HEK293 (cell line): ENCODE data around the gene SLC5A11.

Experiments
- CTCF ChIA-PET: fragments of 350-600 bp; formaldehyde crosslinking; extraction: SDS; loops from one replicate; lab custom pipeline; 2021; ENCODE audit warnings: antibody characterized with exemption; lab: Yijun Ruan, JAX
- POLR2A ChIA-PET: fragments of 300-600 bp; formaldehyde crosslinking; extraction: SDS; loops from one replicate; lab custom pipeline; 2020; ENCODE audit warnings: antibody characterized with exemption, inconsistent platforms; lab: Yijun Ruan, JAX
- H3K27ac ChIP-seq: fragments of 200-500 bp; sonication (Bioruptor generic); 2 replicates; pipeline ENCODE4 v1.5.1; 2014; ENCODE audit warnings: low read depth, low read length, control low read depth, inconsistent platforms; ENCODE audit errors: extremely low read depth
- H3K36me3 ChIP-seq, 2 experiments: fragments of 200-500 bp in 1 of 2; sonication (Bioruptor generic) in 1 of 2; 1 replicate in 1 of 2; 2 replicates in 1 of 2; pipeline ENCODE4 v1.5.1; 2014 to 2017; ENCODE audit warnings: inconsistent platforms in 2 of 2, low read length in 2 of 2; ENCODE audit not compliant: control insufficient read depth in 2 of 2, insufficient read depth in 1 of 2
- H3K4me1 ChIP-seq: fragments of 200-500 bp; sonication (Bioruptor generic); 2 replicates; pipeline ENCODE4 v1.5.1; 2014; ENCODE audit warnings: mild to moderate bottlenecking, low read length, inconsistent platforms; ENCODE audit not compliant: control insufficient read depth, insufficient read depth
- H3K4me3 ChIP-seq: 2 replicates; pipeline ENCODE4 v1.5.1; 2011; ENCODE audit warnings: low read depth, mild to moderate bottlenecking, control low read depth, low read length, moderate library complexity
- H3K9me3 ChIP-seq: fragments of 200-500 bp; sonication (Bioruptor generic); 2 replicates; pipeline ENCODE4 v1.5.1; 2014; ENCODE audit warnings: low read depth, low read length, inconsistent platforms; ENCODE audit not compliant: control insufficient read depth, insufficient read depth
- BCL11B ChIP-seq: fragments of 450-650 bp; formaldehyde crosslinking; IDR thresholded peaks from 2 replicates; pipeline ENCODE4 v1.5.1; 2016; ENCODE audit warnings: low read depth, missing biosample characterization, missing genetic modification characterization
- GLIS1 ChIP-seq: fragments of 450-650 bp; formaldehyde crosslinking; IDR thresholded peaks from 2 replicates; pipeline ENCODE4 v1.5.1; 2016; ENCODE audit warnings: missing biosample characterization, missing genetic modification characterization
- HOXA7 ChIP-seq: sonication (generic); formaldehyde crosslinking; IDR thresholded peaks from 2 replicates; pipeline ENCODE4 v1.8.1; 2022; ENCODE audit warnings: missing genetic modification reagents, borderline replicate concordance
- MEIS1 ChIP-seq: sonication (generic); formaldehyde crosslinking; IDR thresholded peaks from 2 replicates; pipeline ENCODE4 v1.8.1; 2022; ENCODE audit warnings: missing genetic modification reagents, mild to moderate bottlenecking, borderline replicate concordance
- MZF1 ChIP-seq: fragments of 450-650 bp; formaldehyde crosslinking; IDR thresholded peaks from 2 replicates; pipeline ENCODE4 v1.5.1; 2017; ENCODE audit warnings: missing biosample characterization, missing genetic modification characterization, borderline replicate concordance
- PRDM1 ChIP-seq: fragments of 450-650 bp; formaldehyde crosslinking; IDR thresholded peaks from 2 replicates; pipeline ENCODE4; 2016; ENCODE audit warnings: missing biosample characterization, missing genetic modification characterization
- REST ChIP-seq: fragments of 450-650 bp; formaldehyde crosslinking; IDR thresholded peaks from 2 replicates; pipeline ENCODE4 v1.5.1; 2016; ENCODE audit warnings: missing biosample characterization, missing genetic modification characterization
- ZBTB17 ChIP-seq: fragments of 450-650 bp; formaldehyde crosslinking; IDR thresholded peaks from 2 replicates; pipeline ENCODE4 v1.5.1; 2016; ENCODE audit warnings: missing biosample characterization, missing genetic modification characterization
- ZBTB7A ChIP-seq: fragments of 450-650 bp; formaldehyde crosslinking; IDR thresholded peaks from 2 replicates; pipeline ENCODE4 v1.5.1; 2016; ENCODE audit warnings: low read depth, missing biosample characterization, missing genetic modification characterization
- ZNF133 ChIP-seq: fragments of 450-650 bp; formaldehyde crosslinking; IDR thresholded peaks from 2 replicates; pipeline ENCODE4 v1.5.1; 2016; ENCODE audit warnings: missing biosample characterization, missing genetic modification characterization
- ZNF138 ChIP-seq: fragments of 450-650 bp; formaldehyde crosslinking; IDR thresholded peaks from 2 replicates; pipeline ENCODE4 v1.5.1; 2016; ENCODE audit warnings: missing biosample characterization, missing genetic modification characterization, borderline replicate concordance
- ZNF214 ChIP-seq: fragments of 450-650 bp; formaldehyde crosslinking; IDR thresholded peaks from 2 replicates; pipeline ENCODE4 v1.5.1; 2017; ENCODE audit warnings: missing biosample characterization, mild to moderate bottlenecking, missing genetic modification characterization, borderline replicate concordance
- ZNF24 ChIP-seq: fragments of 450-650 bp; formaldehyde crosslinking; IDR thresholded peaks from 2 replicates; pipeline ENCODE4 v1.5.1; 2016; ENCODE audit warnings: missing biosample characterization, missing genetic modification characterization
- ZNF292 ChIP-seq: fragments of 450-650 bp; formaldehyde crosslinking; IDR thresholded peaks from 2 replicates; pipeline ENCODE4 v1.5.1; 2016; ENCODE audit warnings: low read depth, missing biosample characterization, missing genetic modification characterization, borderline replicate concordance
- ZNF324 ChIP-seq: fragments of 450-650 bp; formaldehyde crosslinking; IDR thresholded peaks from 2 replicates; pipeline ENCODE4 v1.5.1; 2016; ENCODE audit warnings: missing biosample characterization, missing genetic modification characterization
- ZNF335 ChIP-seq: fragments of 450-650 bp; formaldehyde crosslinking; conservative IDR thresholded peaks from 2 replicates; pipeline ENCODE4 v1.5.1; 2016; ENCODE audit warnings: missing biosample characterization, missing genetic modification characterization
- ZNF366 ChIP-seq: fragments of 450-650 bp; formaldehyde crosslinking; conservative IDR thresholded peaks from 2 replicates; pipeline ENCODE4 v1.5.1; 2016; ENCODE audit warnings: missing biosample characterization, missing genetic modification characterization
- ZNF433 ChIP-seq: fragments of 450-650 bp; formaldehyde crosslinking; IDR thresholded peaks from 2 replicates; pipeline ENCODE4 v1.5.1; 2016; ENCODE audit warnings: missing biosample characterization, missing genetic modification characterization, low read depth
- ZNF513 ChIP-seq: fragments of 450-650 bp; IDR thresholded peaks from 2 replicates; pipeline ENCODE4 v1.5.1; 2018; ENCODE audit warnings: missing biosample characterization, missing genetic modification characterization
- ZNF529 ChIP-seq: fragments of 450-650 bp; formaldehyde crosslinking; IDR thresholded peaks from 2 replicates; pipeline ENCODE4 v1.5.1; 2017; ENCODE audit warnings: missing genetic modification characterization, missing biosample characterization; ENCODE audit not compliant: insufficient replicate concordance
- ZNF530 ChIP-seq: fragments of 450-650 bp; formaldehyde crosslinking; IDR thresholded peaks from 2 replicates; pipeline ENCODE4 v1.5.1; 2016; ENCODE audit warnings: low read depth, missing biosample characterization, missing genetic modification characterization
- ZNF560 ChIP-seq: fragments of 450-650 bp; formaldehyde crosslinking; IDR thresholded peaks from 2 replicates; pipeline ENCODE4 v1.5.1; 2017; ENCODE audit warnings: missing biosample characterization, missing genetic modification characterization, borderline replicate concordance
- ZNF623 ChIP-seq: fragments of 450-650 bp; formaldehyde crosslinking; IDR thresholded peaks from 2 replicates; pipeline ENCODE4 v1.5.1; 2016; ENCODE audit warnings: missing biosample characterization, missing genetic modification characterization
- ZNF654 ChIP-seq: fragments of 450-650 bp; formaldehyde crosslinking; IDR thresholded peaks from 2 replicates; pipeline ENCODE4 v1.5.1; 2016; ENCODE audit warnings: low read depth, missing biosample characterization, missing genetic modification characterization
- ZNF677 ChIP-seq: fragments of 450-650 bp; IDR thresholded peaks from 2 replicates; pipeline ENCODE4 v1.5.0; 2018; ENCODE audit warnings: missing biosample characterization, mild to moderate bottlenecking, missing genetic modification characterization, moderate library complexity
- ZSCAN23 ChIP-seq: fragments of 450-650 bp; formaldehyde crosslinking; IDR thresholded peaks from 2 replicates; pipeline ENCODE4 v1.5.1; 2016; ENCODE audit warnings: missing biosample characterization, missing genetic modification characterization
- ZXDB ChIP-seq: fragments of 450-650 bp; formaldehyde crosslinking; IDR thresholded peaks from 2 replicates; pipeline ENCODE4 v1.5.1; 2016; ENCODE audit warnings: missing biosample characterization, missing genetic modification characterization
- TF ChIP-seq, protein P1 (sequence below): fragments of 450-650 bp; formaldehyde crosslinking; optimal IDR thresholded peaks from 2 replicates; pipeline ENCODE3; 2016; ENCODE audit warnings: missing biosample characterization, mild to moderate bottlenecking, missing genetic modification characterization

SLC5A11 gene

GRCh38 chr16:24833352-24833751, 12.4 kb upstream of the SLC5A11 start:
- ChIA-PET POLR2A (no interaction called here), CTCF (interaction anchor here (0.6 to 0.7 kb wide), 2 partner anchors 31 to 930 kb away, joined by 4 to 5 read pairs; no protein-coding TSS in a partner anchor)
- no peak overlapping the region for H3K27ac ChIP-seq
- no peak overlapping the region for H3K4me3 ChIP-seq
- H3K4me1 ChIP-seq: no peaks in the 10 kb centered on the region
- TF ChIP-seq ZNF138 (tag by site-specific recombination): no peak
- no peak for TF ChIP-seq ZNF335 (tag by site-specific recombination)
- TF ChIP-seq ZNF366 (tag by site-specific recombination): peak; percentile 98
- no peak for TF ChIP-seq ZNF324 (tag by site-specific recombination)
- TF ChIP-seq ZNF623 (tag by site-specific recombination): no peak
- no peak for TF ChIP-seq MEIS1 (CRISPR knock-in tag)
- no peak for TF ChIP-seq ZNF677 (tag by site-specific recombination)
- TF ChIP-seq ZNF292 (tag by site-specific recombination): no peak
- no peak for TF ChIP-seq ZNF24
- TF ChIP-seq ZBTB17: peak; percentile 90
- no peak for TF ChIP-seq BCL11B
- TF ChIP-seq ZNF560 (tag by site-specific recombination): no peak
- no peak for TF ChIP-seq ZNF133 (tag by site-specific recombination)
- TF ChIP-seq REST: 0 out of 2 replicates have a peak, but pooled peaks have one; percentile 33
- no peak for TF ChIP-seq ZSCAN23 (tag by site-specific recombination)
- no peak for TF ChIP-seq ZNF530 (tag by site-specific recombination)
- TF ChIP-seq ZNF433 (tag by site-specific recombination): no peak
- H3K9me3 ChIP-seq: no peaks in the 10 kb centered on the region
- peaks cover 0 to 7% of the 10 kb centered on the region in 2 experiments; a peak in 1 of 3 replicates for H3K36me3 ChIP-seq

GRCh38 chr16:24834459-24835335, 11.1 kb upstream of the SLC5A11 start:
- peaks cover 0 to 3% of the 10 kb centered on the region in 2 experiments; a peak in 1 of 3 replicates for H3K36me3 ChIP-seq
- no peak overlapping the region for H3K4me3 ChIP-seq
- no peaks in the 10 kb centered on the region for H3K9me3 ChIP-seq
- no peaks in the 10 kb centered on the region for H3K4me1 ChIP-seq
- POLR2A ChIA-PET: no interaction called here
- no peak overlapping the region for H3K27ac ChIP-seq
- CTCF ChIA-PET: interaction anchor here (0.5 to 1.0 kb wide), 8 partner anchors 11 to 465 kb away, joined by 3 read pairs; no protein-coding TSS in a partner anchor
- TF ChIP-seq ZNF324 (tag by site-specific recombination) (no peak), ZNF214 (tag by site-specific recombination) (no peak), ZNF138 (tag by site-specific recombination) (no peak), GLIS1 (peak; percentile 85), MZF1 (tag by site-specific recombination) (no peak), ZXDB (no peak), HOXA7 (CRISPR knock-in tag) (no peak), ZNF654 (peak; percentile 84), PRDM1 (tag by site-specific recombination) (no peak), ZNF513 (tag by site-specific recombination) (no peak), ZNF529 (tag by site-specific recombination) (no peak), ZBTB7A (no peak)
- TF ChIP-seq, protein P1, sequence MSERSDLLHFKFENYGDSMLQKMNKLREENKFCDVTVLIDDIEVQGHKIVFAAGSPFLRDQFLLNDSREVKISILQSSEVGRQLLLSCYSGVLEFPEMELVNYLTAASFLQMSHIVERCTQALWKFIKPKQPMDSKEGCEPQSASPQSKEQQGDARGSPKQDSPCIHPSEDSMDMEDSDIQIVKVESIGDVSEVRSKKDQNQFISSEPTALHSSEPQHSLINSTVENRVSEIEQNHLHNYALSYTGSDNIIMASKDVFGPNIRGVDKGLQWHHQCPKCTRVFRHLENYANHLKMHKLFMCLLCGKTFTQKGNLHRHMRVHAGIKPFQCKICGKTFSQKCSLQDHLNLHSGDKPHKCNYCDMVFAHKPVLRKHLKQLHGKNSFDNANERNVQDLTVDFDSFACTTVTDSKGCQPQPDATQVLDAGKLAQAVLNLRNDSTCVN: no peak
